ENCODE results near the gene MOK.

MOK gene

GRCh38 chr14:102351023-102351422 lies 46.1 kb upstream of the MOK start:
- H3K14ac ChIP-seq (ENCODE audit: low read length), result no peak overlapping the region

GRCh38 chr14:102348376-102348775 lies 43.4 kb upstream of the MOK start:
- no peaks in the 10 kb centered on the region for H3K79me2 ChIP-seq (ENCODE audit: control insufficient read depth, insufficient read depth, low read length, poor library complexity)
- no peak overlapping the region for H3K9ac ChIP-seq (ENCODE audit: low read length)
- H2BK5ac ChIP-seq (ENCODE audit: low read depth, low read length, poor library complexity), result no peak overlapping the region
- H3K27me3 ChIP-seq (ENCODE audit: insufficient read depth, low read length), result no peaks in the 10 kb centered on the region
- H2BK12ac ChIP-seq (ENCODE audit: low read length), result no peak overlapping the region
- H3K27ac ChIP-seq (ENCODE audit: low read depth, low read length), result no peak overlapping the region
- no peak overlapping the region for H3K23ac ChIP-seq (ENCODE audit: low read length)
- no peak overlapping the region for H3K4ac ChIP-seq (ENCODE audit: low read depth, low read length)
- H3K14ac ChIP-seq (ENCODE audit: low read length), result no peak overlapping the region
- H2AK5ac ChIP-seq (ENCODE audit: low read length), result no peak overlapping the region
- peaks cover 25 to 33% of the 10 kb centered on the region in 2 experiments for H3K36me3 ChIP-seq (ENCODE audit: control insufficient read depth in 1 of 2, insufficient read depth in 2 of 2, low read length in 2 of 2)
- no peak overlapping the region for H3K18ac ChIP-seq (ENCODE audit: low read length)
- no peak overlapping the region for H4K91ac ChIP-seq (ENCODE audit: low read depth, low read length)
- no peaks in the 10 kb centered on the region for H3K9me3 ChIP-seq (ENCODE audit: insufficient read depth, low read depth, low read length)
- no peak overlapping the region for H4K12ac ChIP-seq (ENCODE audit: low read depth, low read length)
- H4K8ac ChIP-seq (ENCODE audit: low read depth, low read length), result no peak overlapping the region
- H3K4me1 ChIP-seq (ENCODE audit: control insufficient read depth in 1 of 2, insufficient read depth in 2 of 2, low read length in 2 of 2), result no peaks in the 10 kb centered on the region
- no peak overlapping the region for H2AFZ ChIP-seq (ENCODE audit: insufficient read depth, low read length, poor library complexity)
- no peaks in the 10 kb centered on the region for H3K79me1 ChIP-seq (ENCODE audit: low read length)
- H3K4me3 ChIP-seq (ENCODE audit: low read depth, low read length), result peak overlapping the region; percentile 3
- no CpG with 5 or more reads among the region's 16 CpGs for WGBS (ENCODE audit: extremely low coverage, insufficient coverage, insufficient read length)
- H3K4me2 ChIP-seq (ENCODE audit: low read length), result no peak overlapping the region
- no peak overlapping the region for H2BK120ac ChIP-seq (ENCODE audit: insufficient read depth, low read length, poor library complexity)
- DNase-seq, result no peak

More at GRCh38 chr14:102351023-102351422, 46.1 kb upstream of the MOK start:
- H4K91ac ChIP-seq (ENCODE audit: low read depth, low read length), result no peak overlapping the region
- peaks cover 24 to 25% of the 10 kb centered on the region in 2 experiments for H3K36me3 ChIP-seq (ENCODE audit: control insufficient read depth in 1 of 2, insufficient read depth in 2 of 2, low read length in 2 of 2)
- H3K79me1 ChIP-seq (ENCODE audit: low read length), result no peaks in the 10 kb centered on the region
- H4K8ac ChIP-seq (ENCODE audit: low read depth, low read length), result no peak overlapping the region
- H3K9ac ChIP-seq (ENCODE audit: low read length), result no peak overlapping the region
- H2BK12ac ChIP-seq (ENCODE audit: low read length), result no peak overlapping the region
- no peak overlapping the region for H4K12ac ChIP-seq (ENCODE audit: low read depth, low read length)
- H2AFZ ChIP-seq (ENCODE audit: insufficient read depth, low read length, poor library complexity), result no peak overlapping the region
- no peak overlapping the region for H3K27ac ChIP-seq (ENCODE audit: low read depth, low read length)
- no peaks in the 10 kb centered on the region for H3K79me2 ChIP-seq (ENCODE audit: control insufficient read depth, insufficient read depth, low read length, poor library complexity)
- no peak overlapping the region for H3K23ac ChIP-seq (ENCODE audit: low read length)
- no CpG with 5 or more reads among the region's 10 CpGs for WGBS (ENCODE audit: extremely low coverage, insufficient coverage, insufficient read length)
- H2BK120ac ChIP-seq (ENCODE audit: insufficient read depth, low read length, poor library complexity), result no peak overlapping the region
- H2BK5ac ChIP-seq (ENCODE audit: low read depth, low read length, poor library complexity), result no peak overlapping the region
- no peak overlapping the region for H2AK5ac ChIP-seq (ENCODE audit: low read length)
- no peaks in the 10 kb centered on the region for H3K9me3 ChIP-seq (ENCODE audit: insufficient read depth, low read depth, low read length)
- H3K4me3 ChIP-seq (ENCODE audit: low read depth, low read length), result no peak overlapping the region
- H3K4me1 ChIP-seq (ENCODE audit: control insufficient read depth in 1 of 2, insufficient read depth in 2 of 2, low read length in 2 of 2), result no peaks in the 10 kb centered on the region
- H3K4me2 ChIP-seq (ENCODE audit: low read length), result no peak overlapping the region
- H3K4ac ChIP-seq (ENCODE audit: low read depth, low read length), result no peak overlapping the region
- H3K18ac ChIP-seq (ENCODE audit: low read length), result no peak overlapping the region
- no peak for DNase-seq
- H3K27me3 ChIP-seq (ENCODE audit: insufficient read depth, low read length), result no peaks in the 10 kb centered on the region

GRCh38 chr14:102346645-102347044 lies 41.7 kb upstream of the MOK start:
- Histone ChIP-seq H3K9me3 (ENCODE audit: insufficient read depth, low read depth, low read length) (no peaks in the 10 kb centered on the region), H3K79me1 (ENCODE audit: low read length) (no peaks in the 10 kb centered on the region), H2BK5ac (ENCODE audit: low read depth, low read length, poor library complexity) (no peak overlapping the region), H4K8ac (ENCODE audit: low read depth, low read length) (no peak overlapping the region), H3K4ac (ENCODE audit: low read depth, low read length) (no peak overlapping the region), H3K36me3 (ENCODE audit: control insufficient read depth in 1 of 2, insufficient read depth in 2 of 2, low read length in 2 of 2) (peaks cover 30 to 37% of the 10 kb centered on the region in 2 experiments), H3K4me1 (ENCODE audit: control insufficient read depth in 1 of 2, insufficient read depth in 2 of 2, low read length in 2 of 2) (no peaks in the 10 kb centered on the region), H4K91ac (ENCODE audit: low read depth, low read length) (no peak overlapping the region), H2BK12ac (ENCODE audit: low read length) (no peak overlapping the region), H3K4me2 (ENCODE audit: low read length) (no peak overlapping the region), H3K4me3 (ENCODE audit: low read depth, low read length) (no peak overlapping the region), H3K18ac (ENCODE audit: low read length) (no peak overlapping the region), H3K9ac (ENCODE audit: low read length) (no peak overlapping the region), H3K23ac (ENCODE audit: low read length) (no peak overlapping the region), H4K12ac (ENCODE audit: low read depth, low read length) (no peak overlapping the region), H3K27me3 (ENCODE audit: insufficient read depth, low read length) (no peaks in the 10 kb centered on the region), H3K79me2 (ENCODE audit: control insufficient read depth, insufficient read depth, low read length, poor library complexity) (no peaks in the 10 kb centered on the region), H2AK5ac (ENCODE audit: low read length) (no peak overlapping the region), H3K27ac (ENCODE audit: low read depth, low read length) (no peak overlapping the region), H2AFZ (ENCODE audit: insufficient read depth, low read length, poor library complexity) (no peak overlapping the region), H3K14ac (ENCODE audit: low read length) (no peak overlapping the region), H2BK120ac (ENCODE audit: insufficient read depth, low read length, poor library complexity) (no peak overlapping the region)
- no CpG with 5 or more reads among the region's 4 CpGs for WGBS (ENCODE audit: extremely low coverage, insufficient coverage, insufficient read length)
- no peak for DNase-seq

DNA sequence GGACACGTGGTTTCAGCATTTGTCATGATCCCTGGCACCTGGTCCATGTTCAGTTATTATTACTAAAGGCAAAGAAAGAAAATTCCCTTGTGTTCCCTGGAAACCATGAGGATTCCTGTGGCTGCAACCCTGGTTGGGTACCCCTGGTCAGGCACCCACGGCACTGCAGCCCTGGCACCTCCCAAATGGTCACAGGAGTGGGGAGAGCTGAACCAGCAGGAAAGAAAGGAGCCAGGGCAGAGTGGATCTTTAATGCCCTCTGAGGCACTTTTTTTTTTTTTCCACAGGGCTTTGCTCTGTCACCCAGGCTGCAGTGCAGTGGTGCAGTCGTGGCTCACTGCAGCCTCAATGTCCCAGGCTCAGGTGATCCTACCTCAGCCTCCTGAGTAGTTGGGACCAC lies 40.3 kb upstream of the MOK start:
- Histone ChIP-seq H2BK12ac (ENCODE audit: low read length) (no peak overlapping the region), H3K4me3 (ENCODE audit: low read depth, low read length) (no peak overlapping the region), H3K9ac (ENCODE audit: low read length) (no peak overlapping the region), H2BK120ac (ENCODE audit: insufficient read depth, low read length, poor library complexity) (no peak overlapping the region), H2AFZ (ENCODE audit: insufficient read depth, low read length, poor library complexity) (no peak overlapping the region), H3K27me3 (ENCODE audit: insufficient read depth, low read length) (no peaks in the 10 kb centered on the region), H3K36me3 (ENCODE audit: control insufficient read depth in 1 of 2, insufficient read depth in 2 of 2, low read length in 2 of 2) (peaks cover 36 to 43% of the 10 kb centered on the region in 2 experiments), H3K4me1 (ENCODE audit: control insufficient read depth in 1 of 2, insufficient read depth in 2 of 2, low read length in 2 of 2) (no peaks in the 10 kb centered on the region), H3K4ac (ENCODE audit: low read depth, low read length) (no peak overlapping the region), H3K4me2 (ENCODE audit: low read length) (no peak overlapping the region), H3K14ac (ENCODE audit: low read length) (no peak overlapping the region), H3K23ac (ENCODE audit: low read length) (no peak overlapping the region), H3K9me3 (ENCODE audit: insufficient read depth, low read depth, low read length) (no peaks in the 10 kb centered on the region), H2BK5ac (ENCODE audit: low read depth, low read length, poor library complexity) (no peak overlapping the region), H4K91ac (ENCODE audit: low read depth, low read length) (no peak overlapping the region), H4K8ac (ENCODE audit: low read depth, low read length) (no peak overlapping the region), H3K79me2 (ENCODE audit: control insufficient read depth, insufficient read depth, low read length, poor library complexity) (no peaks in the 10 kb centered on the region), H3K79me1 (ENCODE audit: low read length) (no peaks in the 10 kb centered on the region), H2AK5ac (ENCODE audit: low read length) (no peak overlapping the region), H3K27ac (ENCODE audit: low read depth, low read length) (no peak overlapping the region), H3K18ac (ENCODE audit: low read length) (no peak overlapping the region), H4K12ac (ENCODE audit: low read depth, low read length) (no peak overlapping the region)
- no CpG with 5 or more reads among the region's 3 CpGs for WGBS (ENCODE audit: extremely low coverage, insufficient coverage, insufficient read length)
- DNase-seq, result no peak

Measured in trophoblast cell (in vitro differentiated cells and primary cell).